SK-N-SH treated with all-trans-retinoic acid at 6 μM for 48 hours (cell line): Measurements from ENCODE around the gene RFX5.

Experiments
- CSDC2 ChIP-seq: fragments of 250-450 bp; sonication (Bioruptor Pico); IDR thresholded peaks from 2 replicates; pipeline ENCODE4 v1.5.0; 2020; ENCODE audit warnings: mild to moderate bottlenecking, moderate library complexity
- CSRNP3 ChIP-seq: fragments of 250-450 bp; sonication (Bioruptor Pico); IDR thresholded peaks from 2 replicates; pipeline ENCODE4 v1.5.1; 2021; ENCODE audit warnings: mild to moderate bottlenecking, moderate library complexity
- ESRRG ChIP-seq: fragments of 250-450 bp; sonication (Bioruptor Pico); IDR thresholded peaks from 2 replicates; pipeline ENCODE4 v1.6.1; 2021; ENCODE audit warnings: mild to moderate bottlenecking
- RARB ChIP-seq: fragments of 250-450 bp; sonication (Bioruptor Pico); IDR thresholded peaks from 2 replicates; pipeline ENCODE4 v1.8.0; 2021; ENCODE audit warnings: mild to moderate bottlenecking, moderate library complexity
- SNAI2 ChIP-seq: fragments of 250-450 bp; sonication (Bioruptor Pico); IDR thresholded peaks from 2 replicates; pipeline ENCODE4 v1.5.0; 2020; ENCODE audit warnings: mild to moderate bottlenecking, moderate library complexity
- TSHZ2 ChIP-seq: fragments of 250-450 bp; sonication (Bioruptor Pico); IDR thresholded peaks from 2 replicates; pipeline ENCODE4 v1.5.0; 2020; ENCODE audit warnings: mild to moderate bottlenecking, moderate library complexity
- ZC3H10 ChIP-seq: fragments of 250-450 bp; sonication (Bioruptor Pico); IDR thresholded peaks from 2 replicates; pipeline ENCODE4 v1.5.1; 2021; ENCODE audit warnings: mild to moderate bottlenecking, moderate library complexity
- ZFP30 ChIP-seq: fragments of 450-650 bp; formaldehyde crosslinking; IDR thresholded peaks from 2 replicates; pipeline ENCODE4 v1.5.0; 2022; ENCODE audit warnings: mild to moderate bottlenecking, moderate library complexity
- ZNF565 ChIP-seq: fragments of 450-650 bp; formaldehyde crosslinking; conservative IDR thresholded peaks from 2 replicates; pipeline ENCODE4 v1.5.0; 2020; ENCODE audit warnings: low read depth, mild to moderate bottlenecking, moderate library complexity

- TF ChIP-seq RARB (CRISPR knock-in tag): no peak
- TF ChIP-seq ZC3H10 (CRISPR knock-in tag): no peak
- no peak for TF ChIP-seq SNAI2 (CRISPR knock-in tag)
- no peak for TF ChIP-seq ZNF565 (CRISPR knock-in tag)
- TF ChIP-seq ESRRG (CRISPR knock-in tag): no peak
- no peak for TF ChIP-seq CSDC2 (CRISPR knock-in tag)
- TF ChIP-seq ZFP30 (CRISPR knock-in tag): no peak
- no peak for TF ChIP-seq CSRNP3 (CRISPR knock-in tag)
- TF ChIP-seq TSHZ2 (CRISPR knock-in tag): no peak
Measured at GRCh38 chr1:151325646-151326429, 21.2 kb downstream of the RFX5 start.
